ENCODE results near the gene HPCAL1. TPM values are rescaled to one million over a fixed set of nuclear protein-coding genes. Genes with fewer than 3 reads are reported as not detected.

The HPCAL1 gene
- total and polyA plus RNA-seq, 2 experiments from 2014 or later: 8.3 to 25.4 TPM

DNA sequence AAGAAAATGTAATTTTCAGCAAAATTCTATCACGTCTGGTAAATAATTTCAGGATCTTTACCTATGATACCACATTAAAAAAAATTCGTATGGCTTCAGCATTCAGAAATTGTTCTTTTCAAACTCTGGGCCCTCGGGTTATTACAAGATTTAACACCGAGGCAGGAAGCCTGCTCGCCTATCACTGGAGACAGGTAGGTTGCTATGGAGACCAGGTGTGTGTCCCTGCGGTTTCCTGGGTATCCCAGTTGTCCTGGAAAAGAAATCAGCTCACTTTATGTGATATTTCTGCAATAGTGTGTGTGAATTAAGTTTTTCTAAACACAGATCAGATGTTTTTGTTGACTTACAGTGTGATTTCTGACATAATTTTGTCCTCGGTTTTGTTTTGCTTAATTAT, 14.2 kb downstream of the HPCAL1 start:
- Histone ChIP-seq H3K4me1 (ENCODE audit: insufficient read depth) (peaks cover 14% of the 10 kb centered on the region; the same call in 1 of the 2 replicates), H3K27me3 (ENCODE audit: insufficient read depth) (no peaks in the 10 kb centered on the region), H3K9me2 (ENCODE audit: insufficient read depth) (peaks cover 13% of the 10 kb centered on the region; the same call in 1 of the 2 replicates), H3K4me3 (no peak overlapping the region), H3F3A (replicated peaks; ENCODE audit: low read depth) (no peaks in the 10 kb centered on the region), H3K4me2 (no peak overlapping the region), H3K79me2 (replicated peaks; ENCODE audit: insufficient read depth) (0 out of 2 replicates have a peak, but pooled peaks cover 8% of the 10 kb centered on the region), H2AFZ (no peak overlapping the region), H3K27ac (ENCODE audit: low read depth) (no peak overlapping the region), H3K36me3 (ENCODE audit: insufficient read depth) (no peaks in the 10 kb centered on the region), H4K20me1 (replicated peaks; ENCODE audit: insufficient read depth) (no peaks in the 10 kb centered on the region)
- Mint-ChIP-seq H3K27me3 (ENCODE audit: insufficient read depth, low read depth, poor library complexity) (peaks cover 8% of the 10 kb centered on the region), H3K27ac (no peak overlapping the region), H3K36me3 (ENCODE audit: low read depth) (no peaks in the 10 kb centered on the region), H3K4me3 (no peak overlapping the region), H3K9me3 (no peaks in the 10 kb centered on the region), H3K4me1 (peaks cover 15% of the 10 kb centered on the region)
- DNase-seq (ENCODE audit: low spot score): peak; percentile 41
- TF ChIP-seq CREB1 (CRISPR knock-in tag; IDR thresholded peaks at IDR 0.05; ENCODE audit: low read depth) (no peak), ZNF331 (CRISPR knock-in tag; IDR thresholded peaks at IDR 0.05; ENCODE audit: low read depth) (no peak), NANOG (IDR thresholded peaks at IDR 0.05; ENCODE audit: borderline replicate concordance) (no peak), POLR2AphosphoS5 (IDR thresholded peaks at IDR 0.05; ENCODE audit: low read depth) (no peak), EZH2 (IDR thresholded peaks at IDR 0.05; ENCODE audit: low read depth, unreplicated experiment) (no peak), JUNB (IDR thresholded peaks at IDR 0.05; ENCODE audit: unreplicated experiment) (no peak), ZNF114 (CRISPR knock-in tag; IDR thresholded peaks at IDR 0.05) (no peak), STAT1 (IDR thresholded peaks at IDR 0.05; ENCODE audit: unreplicated experiment) (no peak), EZH2phosphoT487 (IDR thresholded peaks at IDR 0.05; ENCODE audit: unreplicated experiment) (no peak)
- TF ChIP-seq, protein P1, sequence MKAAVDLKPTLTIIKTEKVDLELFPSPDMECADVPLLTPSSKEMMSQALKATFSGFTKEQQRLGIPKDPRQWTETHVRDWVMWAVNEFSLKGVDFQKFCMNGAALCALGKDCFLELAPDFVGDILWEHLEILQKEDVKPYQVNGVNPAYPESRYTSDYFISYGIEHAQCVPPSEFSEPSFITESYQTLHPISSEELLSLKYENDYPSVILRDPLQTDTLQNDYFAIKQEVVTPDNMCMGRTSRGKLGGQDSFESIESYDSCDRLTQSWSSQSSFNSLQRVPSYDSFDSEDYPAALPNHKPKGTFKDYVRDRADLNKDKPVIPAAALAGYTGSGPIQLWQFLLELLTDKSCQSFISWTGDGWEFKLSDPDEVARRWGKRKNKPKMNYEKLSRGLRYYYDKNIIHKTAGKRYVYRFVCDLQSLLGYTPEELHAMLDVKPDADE (IDR thresholded peaks at IDR 0.05): no peak
- TF ChIP-seq, protein P2, sequence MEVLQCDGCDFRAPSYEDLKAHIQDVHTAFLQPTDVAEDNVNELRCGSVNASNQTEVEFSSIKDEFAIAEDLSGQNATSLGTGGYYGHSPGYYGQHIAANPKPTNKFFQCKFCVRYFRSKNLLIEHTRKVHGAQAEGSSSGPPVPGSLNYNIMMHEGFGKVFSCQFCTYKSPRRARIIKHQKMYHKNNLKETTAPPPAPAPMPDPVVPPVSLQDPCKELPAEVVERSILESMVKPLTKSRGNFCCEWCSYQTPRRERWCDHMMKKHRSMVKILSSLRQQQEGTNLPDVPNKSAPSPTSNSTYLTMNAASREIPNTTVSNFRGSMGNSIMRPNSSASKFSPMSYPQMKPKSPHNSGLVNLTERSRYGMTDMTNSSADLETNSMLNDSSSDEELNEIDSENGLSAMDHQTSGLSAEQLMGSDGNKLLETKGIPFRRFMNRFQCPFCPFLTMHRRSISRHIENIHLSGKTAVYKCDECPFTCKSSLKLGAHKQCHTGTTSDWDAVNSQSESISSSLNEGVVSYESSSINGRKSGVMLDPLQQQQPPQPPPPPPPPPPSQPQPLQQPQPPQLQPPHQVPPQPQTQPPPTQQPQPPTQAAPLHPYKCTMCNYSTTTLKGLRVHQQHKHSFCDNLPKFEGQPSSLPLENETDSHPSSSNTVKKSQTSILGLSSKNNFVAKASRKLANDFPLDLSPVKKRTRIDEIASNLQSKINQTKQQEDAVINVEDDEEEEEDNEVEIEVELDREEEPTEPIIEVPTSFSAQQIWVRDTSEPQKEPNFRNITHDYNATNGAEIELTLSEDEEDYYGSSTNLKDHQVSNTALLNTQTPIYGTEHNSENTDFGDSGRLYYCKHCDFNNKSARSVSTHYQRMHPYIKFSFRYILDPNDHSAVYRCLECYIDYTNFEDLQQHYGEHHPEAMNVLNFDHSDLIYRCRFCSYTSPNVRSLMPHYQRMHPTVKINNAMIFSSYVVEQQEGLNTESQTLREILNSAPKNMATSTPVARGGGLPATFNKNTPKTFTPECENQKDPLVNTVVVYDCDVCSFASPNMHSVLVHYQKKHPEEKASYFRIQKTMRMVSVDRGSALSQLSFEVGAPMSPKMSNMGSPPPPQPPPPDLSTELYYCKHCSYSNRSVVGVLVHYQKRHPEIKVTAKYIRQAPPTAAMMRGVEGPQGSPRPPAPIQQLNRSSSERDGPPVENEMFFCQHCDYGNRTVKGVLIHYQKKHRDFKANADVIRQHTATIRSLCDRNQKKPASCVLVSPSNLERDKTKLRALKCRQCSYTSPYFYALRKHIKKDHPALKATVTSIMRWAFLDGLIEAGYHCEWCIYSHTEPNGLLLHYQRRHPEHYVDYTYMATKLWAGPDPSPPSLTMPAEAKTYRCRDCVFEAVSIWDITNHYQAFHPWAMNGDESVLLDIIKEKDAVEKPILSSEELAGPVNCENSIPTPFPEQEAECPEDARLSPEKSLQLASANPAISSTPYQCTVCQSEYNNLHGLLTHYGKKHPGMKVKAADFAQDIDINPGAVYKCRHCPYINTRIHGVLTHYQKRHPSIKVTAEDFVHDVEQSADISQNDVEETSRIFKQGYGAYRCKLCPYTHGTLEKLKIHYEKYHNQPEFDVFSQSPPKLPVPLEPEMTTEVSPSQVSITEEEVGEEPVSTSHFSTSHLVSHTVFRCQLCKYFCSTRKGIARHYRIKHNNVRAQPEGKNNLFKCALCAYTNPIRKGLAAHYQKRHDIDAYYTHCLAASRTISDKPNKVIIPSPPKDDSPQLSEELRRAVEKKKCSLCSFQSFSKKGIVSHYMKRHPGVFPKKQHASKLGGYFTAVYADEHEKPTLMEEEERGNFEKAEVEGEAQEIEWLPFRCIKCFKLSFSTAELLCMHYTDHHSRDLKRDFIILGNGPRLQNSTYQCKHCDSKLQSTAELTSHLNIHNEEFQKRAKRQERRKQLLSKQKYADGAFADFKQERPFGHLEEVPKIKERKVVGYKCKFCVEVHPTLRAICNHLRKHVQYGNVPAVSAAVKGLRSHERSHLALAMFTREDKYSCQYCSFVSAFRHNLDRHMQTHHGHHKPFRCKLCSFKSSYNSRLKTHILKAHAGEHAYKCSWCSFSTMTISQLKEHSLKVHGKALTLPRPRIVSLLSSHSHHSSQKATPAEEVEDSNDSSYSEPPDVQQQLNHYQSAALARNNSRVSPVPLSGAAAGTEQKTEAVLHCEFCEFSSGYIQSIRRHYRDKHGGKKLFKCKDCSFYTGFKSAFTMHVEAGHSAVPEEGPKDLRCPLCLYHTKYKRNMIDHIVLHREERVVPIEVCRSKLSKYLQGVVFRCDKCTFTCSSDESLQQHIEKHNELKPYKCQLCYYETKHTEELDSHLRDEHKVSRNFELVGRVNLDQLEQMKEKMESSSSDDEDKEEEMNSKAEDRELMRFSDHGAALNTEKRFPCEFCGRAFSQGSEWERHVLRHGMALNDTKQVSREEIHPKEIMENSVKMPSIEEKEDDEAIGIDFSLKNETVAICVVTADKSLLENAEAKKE (CRISPR knock-in tag; IDR thresholded peaks at IDR 0.05): no peak
- TF ChIP-seq, protein P3, sequence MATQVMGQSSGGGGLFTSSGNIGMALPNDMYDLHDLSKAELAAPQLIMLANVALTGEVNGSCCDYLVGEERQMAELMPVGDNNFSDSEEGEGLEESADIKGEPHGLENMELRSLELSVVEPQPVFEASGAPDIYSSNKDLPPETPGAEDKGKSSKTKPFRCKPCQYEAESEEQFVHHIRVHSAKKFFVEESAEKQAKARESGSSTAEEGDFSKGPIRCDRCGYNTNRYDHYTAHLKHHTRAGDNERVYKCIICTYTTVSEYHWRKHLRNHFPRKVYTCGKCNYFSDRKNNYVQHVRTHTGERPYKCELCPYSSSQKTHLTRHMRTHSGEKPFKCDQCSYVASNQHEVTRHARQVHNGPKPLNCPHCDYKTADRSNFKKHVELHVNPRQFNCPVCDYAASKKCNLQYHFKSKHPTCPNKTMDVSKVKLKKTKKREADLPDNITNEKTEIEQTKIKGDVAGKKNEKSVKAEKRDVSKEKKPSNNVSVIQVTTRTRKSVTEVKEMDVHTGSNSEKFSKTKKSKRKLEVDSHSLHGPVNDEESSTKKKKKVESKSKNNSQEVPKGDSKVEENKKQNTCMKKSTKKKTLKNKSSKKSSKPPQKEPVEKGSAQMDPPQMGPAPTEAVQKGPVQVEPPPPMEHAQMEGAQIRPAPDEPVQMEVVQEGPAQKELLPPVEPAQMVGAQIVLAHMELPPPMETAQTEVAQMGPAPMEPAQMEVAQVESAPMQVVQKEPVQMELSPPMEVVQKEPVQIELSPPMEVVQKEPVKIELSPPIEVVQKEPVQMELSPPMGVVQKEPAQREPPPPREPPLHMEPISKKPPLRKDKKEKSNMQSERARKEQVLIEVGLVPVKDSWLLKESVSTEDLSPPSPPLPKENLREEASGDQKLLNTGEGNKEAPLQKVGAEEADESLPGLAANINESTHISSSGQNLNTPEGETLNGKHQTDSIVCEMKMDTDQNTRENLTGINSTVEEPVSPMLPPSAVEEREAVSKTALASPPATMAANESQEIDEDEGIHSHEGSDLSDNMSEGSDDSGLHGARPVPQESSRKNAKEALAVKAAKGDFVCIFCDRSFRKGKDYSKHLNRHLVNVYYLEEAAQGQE (IDR thresholded peaks at IDR 0.05; ENCODE audit: unreplicated experiment): no peak
- TF ChIP-seq, protein P4, sequence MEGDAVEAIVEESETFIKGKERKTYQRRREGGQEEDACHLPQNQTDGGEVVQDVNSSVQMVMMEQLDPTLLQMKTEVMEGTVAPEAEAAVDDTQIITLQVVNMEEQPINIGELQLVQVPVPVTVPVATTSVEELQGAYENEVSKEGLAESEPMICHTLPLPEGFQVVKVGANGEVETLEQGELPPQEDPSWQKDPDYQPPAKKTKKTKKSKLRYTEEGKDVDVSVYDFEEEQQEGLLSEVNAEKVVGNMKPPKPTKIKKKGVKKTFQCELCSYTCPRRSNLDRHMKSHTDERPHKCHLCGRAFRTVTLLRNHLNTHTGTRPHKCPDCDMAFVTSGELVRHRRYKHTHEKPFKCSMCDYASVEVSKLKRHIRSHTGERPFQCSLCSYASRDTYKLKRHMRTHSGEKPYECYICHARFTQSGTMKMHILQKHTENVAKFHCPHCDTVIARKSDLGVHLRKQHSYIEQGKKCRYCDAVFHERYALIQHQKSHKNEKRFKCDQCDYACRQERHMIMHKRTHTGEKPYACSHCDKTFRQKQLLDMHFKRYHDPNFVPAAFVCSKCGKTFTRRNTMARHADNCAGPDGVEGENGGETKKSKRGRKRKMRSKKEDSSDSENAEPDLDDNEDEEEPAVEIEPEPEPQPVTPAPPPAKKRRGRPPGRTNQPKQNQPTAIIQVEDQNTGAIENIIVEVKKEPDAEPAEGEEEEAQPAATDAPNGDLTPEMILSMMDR (conservative IDR thresholded peaks at IDR 0.05; ENCODE audit: low read depth in 2 of 2): no peak
- ATAC-seq: peak; percentile 38; the same call in 1 of the 3 replicates

Data from GM23338 (cell line).